Mesothelial cell of epicardium (in vitro differentiated cells): ENCODE data around the gene GNA12. TPM values are rescaled to one million over a fixed set of nuclear protein-coding genes. Genes with fewer than 3 reads are reported as not detected.

Experiments
- DNase-seq, 2 experiments: peaks; one replicate each; pipeline ENCODE4 v3.0.0; 2021; ENCODE audit warnings: low spot score in 2 of 2; ENCODE audit not compliant: unreplicated experiment in 2 of 2
- H3K27ac Mint-ChIP-seq: 2 replicates; pipeline ENCODE4 v1.8.0; 2021; ENCODE audit warnings: mixed read lengths
- H3K27me3 Mint-ChIP-seq: 2 replicates; pipeline ENCODE4 v1.8.0; 2021; ENCODE audit warnings: low read depth, mixed read lengths
- H3K36me3 Mint-ChIP-seq: 2 replicates; pipeline ENCODE4 v1.8.0; 2021; ENCODE audit warnings: mixed read lengths
- H3K4me1 Mint-ChIP-seq: 2 replicates; pipeline ENCODE4 v1.8.0; 2021; ENCODE audit warnings: mixed read lengths
- H3K4me3 Mint-ChIP-seq: 2 replicates; pipeline ENCODE4 v1.8.0; 2021; ENCODE audit warnings: mild to moderate bottlenecking, moderate library complexity, mixed read lengths
- H3K9me3 Mint-ChIP-seq: 2 replicates; pipeline ENCODE4 v1.8.0; 2021; ENCODE audit warnings: mixed read lengths
- total RNA-seq: library from RNA; stranded (reverse); gene quantifications from 3 replicates; pipeline ENCODE4 v1.2.1, GENCODE V29; 2021
- TF ChIP-seq, protein P1 (sequence below): fragments of 200-600 bp; sonication (generic); IDR thresholded peaks from one replicate; pipeline ENCODE4 v1.5.0; 2021; ENCODE audit warnings: antibody characterized with exemption; ENCODE audit not compliant: unreplicated experiment

GNA12 gene
- total RNA-seq, 1 donor from 2014 or later = 57.1 TPM

DNA sequence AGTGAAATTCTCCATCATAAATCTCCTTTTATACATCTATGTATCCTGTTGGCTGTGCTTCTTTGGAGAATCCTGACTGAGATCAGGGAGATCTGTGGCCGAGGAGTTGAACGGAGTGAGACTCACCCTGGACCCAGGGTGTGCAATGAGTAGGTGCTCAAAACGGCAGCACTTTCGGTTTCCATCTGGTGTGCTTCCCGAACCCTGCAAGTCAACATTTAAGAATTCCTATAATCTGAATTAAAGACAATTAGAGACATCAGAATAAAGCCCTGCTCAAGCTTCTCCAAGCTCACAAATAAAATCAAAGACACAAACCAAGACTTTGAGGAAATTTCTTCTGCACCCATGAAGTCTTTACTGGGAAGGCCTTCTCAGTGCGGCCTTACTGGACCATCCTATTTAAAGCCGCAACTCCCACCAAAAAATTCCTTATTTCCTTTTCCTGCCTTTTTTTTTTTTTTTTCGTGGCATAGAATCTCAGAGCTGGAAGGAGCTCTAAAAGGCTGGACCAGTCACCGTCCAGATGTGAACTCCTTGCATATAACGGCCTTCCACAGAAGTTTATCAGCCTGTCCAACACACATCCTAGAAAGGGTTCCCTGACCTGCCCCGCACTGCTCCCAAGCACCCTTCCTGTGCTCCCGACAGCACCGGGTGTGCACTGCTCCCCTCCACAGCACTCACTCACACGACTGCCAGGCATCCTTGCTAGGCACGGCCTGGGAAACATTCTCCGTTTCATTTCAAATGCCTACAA, 29.7 kb downstream of the GNA12 start:
- TF ChIP-seq, protein P1, sequence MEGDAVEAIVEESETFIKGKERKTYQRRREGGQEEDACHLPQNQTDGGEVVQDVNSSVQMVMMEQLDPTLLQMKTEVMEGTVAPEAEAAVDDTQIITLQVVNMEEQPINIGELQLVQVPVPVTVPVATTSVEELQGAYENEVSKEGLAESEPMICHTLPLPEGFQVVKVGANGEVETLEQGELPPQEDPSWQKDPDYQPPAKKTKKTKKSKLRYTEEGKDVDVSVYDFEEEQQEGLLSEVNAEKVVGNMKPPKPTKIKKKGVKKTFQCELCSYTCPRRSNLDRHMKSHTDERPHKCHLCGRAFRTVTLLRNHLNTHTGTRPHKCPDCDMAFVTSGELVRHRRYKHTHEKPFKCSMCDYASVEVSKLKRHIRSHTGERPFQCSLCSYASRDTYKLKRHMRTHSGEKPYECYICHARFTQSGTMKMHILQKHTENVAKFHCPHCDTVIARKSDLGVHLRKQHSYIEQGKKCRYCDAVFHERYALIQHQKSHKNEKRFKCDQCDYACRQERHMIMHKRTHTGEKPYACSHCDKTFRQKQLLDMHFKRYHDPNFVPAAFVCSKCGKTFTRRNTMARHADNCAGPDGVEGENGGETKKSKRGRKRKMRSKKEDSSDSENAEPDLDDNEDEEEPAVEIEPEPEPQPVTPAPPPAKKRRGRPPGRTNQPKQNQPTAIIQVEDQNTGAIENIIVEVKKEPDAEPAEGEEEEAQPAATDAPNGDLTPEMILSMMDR = no peak
- Mint-ChIP-seq H3K27ac (peak overlapping the region; percentile 59), H3K4me1 (peaks cover 9% of the 10 kb centered on the region), H3K27me3 (no peaks in the 10 kb centered on the region), H3K36me3 (peaks cover 9% of the 10 kb centered on the region), H3K4me3 (no peak overlapping the region), H3K9me3 (no peaks in the 10 kb centered on the region)
- no peak for DNase-seq

DNA sequence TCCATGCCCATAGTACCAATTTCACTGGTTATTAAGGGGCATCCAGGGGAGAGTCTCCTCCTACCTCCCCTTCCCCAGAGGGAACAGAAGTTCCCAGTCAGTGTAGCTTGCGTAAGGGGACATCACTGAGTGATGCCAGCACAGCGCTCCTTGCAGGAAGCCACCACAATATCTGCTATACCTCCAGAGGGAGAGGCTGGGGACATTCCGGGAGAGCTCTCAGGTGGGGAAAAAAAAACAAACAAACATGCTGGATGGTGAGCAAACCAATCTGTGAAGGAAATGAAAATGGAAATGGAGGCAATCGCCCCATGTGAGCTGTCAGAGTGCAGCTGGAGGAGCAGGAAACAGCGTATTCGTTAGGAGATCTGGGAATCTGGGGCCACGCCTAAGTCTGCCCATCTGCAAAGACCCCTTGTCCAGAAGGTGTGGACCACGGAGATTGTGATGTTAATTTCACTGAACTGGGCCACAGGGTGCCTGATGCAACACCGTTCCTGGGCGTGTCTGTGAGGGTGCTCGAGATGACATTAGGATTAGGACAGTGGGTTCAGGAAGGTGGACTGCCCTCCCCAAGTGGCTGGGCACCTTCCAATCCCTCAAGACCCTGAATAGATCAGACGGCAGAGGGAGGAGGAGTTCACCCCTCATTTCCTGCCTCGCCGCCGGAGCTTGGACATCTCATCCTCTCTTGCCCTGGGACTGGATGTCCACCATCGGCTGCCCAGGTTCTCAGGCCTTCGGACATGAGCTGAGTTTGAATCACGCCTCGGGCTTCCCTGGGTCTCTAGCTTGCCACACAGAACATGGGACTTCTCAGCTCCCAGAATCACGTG, 30.5 kb downstream of the GNA12 start:
- no peaks in the 10 kb centered on the region for H3K9me3 Mint-ChIP-seq
- H3K36me3 Mint-ChIP-seq = peaks cover 9% of the 10 kb centered on the region
- DNase-seq = no peak
- H3K27me3 Mint-ChIP-seq = no peaks in the 10 kb centered on the region
- H3K27ac Mint-ChIP-seq = no peak overlapping the region
- H3K4me1 Mint-ChIP-seq = peaks cover 14% of the 10 kb centered on the region
- H3K4me3 Mint-ChIP-seq = no peak overlapping the region
- TF ChIP-seq, protein P1 = no peak

DNA sequence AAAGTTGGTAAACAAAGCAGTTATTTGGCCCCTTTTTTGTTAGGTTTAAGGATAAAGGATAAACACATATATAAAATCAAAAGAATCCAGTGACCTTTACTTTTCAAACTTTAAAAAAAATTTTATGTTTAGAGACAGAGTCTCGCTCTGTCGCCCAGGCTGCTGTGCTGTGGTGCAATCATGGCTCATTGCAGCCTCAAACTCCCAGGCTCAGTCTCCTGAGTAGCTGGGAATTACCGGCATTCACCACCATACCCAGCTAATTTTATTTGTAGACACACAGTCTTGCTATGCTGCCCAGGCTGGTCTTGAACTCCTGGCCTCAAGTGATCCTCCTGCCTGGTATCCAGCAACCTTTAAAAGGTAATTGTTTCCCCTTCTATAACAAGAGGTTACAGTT, 31.3 kb downstream of the GNA12 start:
- no peak overlapping the region for H3K4me3 Mint-ChIP-seq
- TF ChIP-seq, protein P1 = no peak
- no peaks in the 10 kb centered on the region for H3K9me3 Mint-ChIP-seq
- H3K4me1 Mint-ChIP-seq = peaks cover 20% of the 10 kb centered on the region
- H3K36me3 Mint-ChIP-seq = peaks cover 9% of the 10 kb centered on the region
- H3K27me3 Mint-ChIP-seq = no peaks in the 10 kb centered on the region
- H3K27ac Mint-ChIP-seq = no peak overlapping the region
- no peak for DNase-seq

DNA sequence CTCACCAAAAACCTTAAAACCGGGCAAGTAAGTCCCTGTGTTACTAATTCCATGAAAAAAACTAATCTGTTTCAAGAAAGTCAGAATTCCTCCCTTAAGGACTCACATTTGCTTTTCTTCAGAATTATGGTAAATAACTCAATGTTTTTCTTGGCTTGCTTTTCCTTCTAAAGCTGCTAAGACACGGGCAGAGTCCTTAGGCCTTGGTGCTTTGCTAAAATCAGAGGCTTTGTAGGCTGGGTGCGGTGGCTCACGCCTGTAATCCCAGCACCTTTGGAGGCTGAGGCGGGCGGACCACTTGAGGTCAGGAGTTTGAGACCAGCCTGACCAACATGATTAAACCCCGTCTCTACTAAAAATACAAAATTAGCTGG, 32.0 kb downstream of the GNA12 start:
- Mint-ChIP-seq H3K4me3 (no peak overlapping the region), H3K27me3 (no peaks in the 10 kb centered on the region), H3K4me1 (peaks cover 26% of the 10 kb centered on the region), H3K27ac (no peak overlapping the region), H3K36me3 (peaks cover 9% of the 10 kb centered on the region), H3K9me3 (no peaks in the 10 kb centered on the region)
- TF ChIP-seq, protein P1 = no peak
- DNase-seq = no peak

DNA sequence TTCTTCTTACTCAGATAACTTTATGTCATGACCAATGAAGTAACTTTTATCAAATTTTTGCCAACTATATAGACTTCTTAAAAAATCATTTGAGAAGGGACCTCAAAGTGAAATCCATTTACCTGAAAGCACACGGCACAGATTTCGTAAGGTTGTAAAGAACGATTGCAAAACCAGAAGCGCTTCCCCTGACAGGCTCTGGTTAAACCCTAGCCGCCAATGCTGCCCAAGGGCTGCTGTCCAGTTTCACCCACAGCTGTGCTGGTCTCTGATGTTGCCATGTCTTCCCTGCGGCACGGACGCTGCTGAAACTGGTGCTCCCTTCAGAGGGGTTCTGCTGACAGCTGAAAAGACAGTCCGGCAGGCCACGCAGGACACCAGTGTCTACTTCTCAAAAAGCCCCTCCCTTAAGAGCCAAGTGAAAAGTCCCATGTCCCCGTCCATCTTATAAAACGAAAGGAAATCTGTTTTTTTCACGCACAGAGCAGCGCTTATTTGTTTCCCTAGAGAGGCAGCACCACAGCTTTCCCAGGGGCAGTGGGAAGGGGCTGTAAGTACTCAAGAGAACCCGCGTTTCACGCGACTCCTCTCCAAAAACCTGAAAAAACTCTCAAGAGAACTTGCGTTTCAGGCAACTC, 32.5 kb downstream of the GNA12 start:
- peaks cover 28% of the 10 kb centered on the region for H3K4me1 Mint-ChIP-seq
- H3K36me3 Mint-ChIP-seq = peaks cover 9% of the 10 kb centered on the region
- DNase-seq = no peak

More for the DNA sequence above, 32.5 kb downstream of the GNA12 start:
- no peaks in the 10 kb centered on the region for H3K9me3 Mint-ChIP-seq
- TF ChIP-seq, protein P1 = no peak
- H3K27me3 Mint-ChIP-seq = no peaks in the 10 kb centered on the region
- H3K27ac Mint-ChIP-seq = no peak overlapping the region
- no peak overlapping the region for H3K4me3 Mint-ChIP-seq
